Mesenchymal stem cell (in vitro differentiated cells and primary cell): ENCODE measurements around the gene UBTD1.
"Not testable (repeated sequence)": the region's sequence is repeated elsewhere in the genome, so short reads cannot be mapped to it uniquely, and the experiment has no call there.

Experiments used
- DNase-seq: peaks from one replicate; pipeline ENCODE4 v3.0.0-alpha.2; 2013
- H2AFZ ChIP-seq: one replicate; pipeline ENCODE4 v1.6.1; 2013; ENCODE audit warnings: low read depth, mild to moderate bottlenecking, control low read depth, inconsistent platforms, low read length, moderate library complexity
- H2AK5ac ChIP-seq: 2 replicates; pipeline ENCODE4 v1.6.1; 2013; ENCODE audit warnings: low read length, moderate library complexity, mild to moderate bottlenecking, inconsistent platforms; ENCODE audit not compliant: severe bottlenecking
- H2BK120ac ChIP-seq: one replicate; pipeline ENCODE4 v1.6.1; 2013; ENCODE audit warnings: low read depth, mild to moderate bottlenecking, inconsistent platforms, low read length, moderate library complexity
- H2BK12ac ChIP-seq, 2 experiments: one replicate each; pipeline ENCODE4 v1.6.1; 2013; ENCODE audit warnings: inconsistent platforms in 2 of 2, low read length in 2 of 2, mild to moderate bottlenecking in 2 of 2, moderate library complexity in 2 of 2, control low read depth in 1 of 2
- H2BK15ac ChIP-seq: one replicate; pipeline ENCODE4 v1.6.1; 2013; ENCODE audit warnings: mild to moderate bottlenecking, low read depth, inconsistent platforms; ENCODE audit not compliant: poor library complexity, severe bottlenecking
- H2BK5ac ChIP-seq: 2 replicates; pipeline ENCODE4 v1.6.1; 2013; ENCODE audit warnings: low read depth, mild to moderate bottlenecking, low read length, control low read depth, inconsistent platforms; ENCODE audit not compliant: poor library complexity, severe bottlenecking
- H3K14ac ChIP-seq, 2 experiments: one replicate each; pipeline ENCODE4 v1.6.1; 2013; ENCODE audit warnings: inconsistent platforms in 2 of 2, low read length in 2 of 2, control low read depth in 1 of 2, mild to moderate bottlenecking in 1 of 2, moderate library complexity in 1 of 2
- H3K18ac ChIP-seq, 2 experiments: one replicate each; pipeline ENCODE4 v1.6.1; 2013; ENCODE audit warnings: inconsistent platforms in 2 of 2, low read length in 2 of 2, control low read depth in 1 of 2, low read depth in 1 of 2, mild to moderate bottlenecking in 1 of 2
- H3K23ac ChIP-seq, 2 experiments: one replicate each; pipeline ENCODE4 v1.6.1; 2013; ENCODE audit warnings: inconsistent platforms in 2 of 2, low read length in 2 of 2, mild to moderate bottlenecking in 2 of 2, moderate library complexity in 2 of 2, control low read depth in 1 of 2
- H3K27ac ChIP-seq: 2 replicates; pipeline ENCODE4 v1.5.1; 2013; ENCODE audit warnings: mild to moderate bottlenecking, moderate library complexity, low read length, control low read depth, inconsistent platforms; ENCODE audit not compliant: poor library complexity, severe bottlenecking
- H3K27me3 ChIP-seq, 2 experiments: 2 replicates each; pipeline versions ENCODE4 v1.6.1 to v1.7.0; 2013; ENCODE audit warnings: low read length in 2 of 2, mild to moderate bottlenecking in 2 of 2, moderate library complexity in 2 of 2, control low read depth in 1 of 2, inconsistent platforms in 1 of 2; ENCODE audit not compliant: control insufficient read depth in 1 of 2, insufficient read depth in 1 of 2
- H3K36me3 ChIP-seq, 2 experiments: 2 replicates each; pipeline versions ENCODE4 v1.6.1 to v1.7.0; 2013; ENCODE audit warnings: low read length in 2 of 2, control low read depth in 1 of 2, inconsistent platforms in 1 of 2, low read depth in 1 of 2, mild to moderate bottlenecking in 1 of 2; ENCODE audit not compliant: insufficient read depth in 2 of 2, control insufficient read depth in 1 of 2
- H3K4ac ChIP-seq, 2 experiments: one replicate each; pipeline ENCODE4 v1.6.1; 2013; ENCODE audit warnings: inconsistent platforms in 2 of 2, low read length in 2 of 2, mild to moderate bottlenecking in 2 of 2, moderate library complexity in 2 of 2, control low read depth in 1 of 2, low read depth in 1 of 2
- H3K4me1 ChIP-seq: 2 replicates; pipeline ENCODE4 v1.6.1; 2013; ENCODE audit warnings: low read depth, low read length, control low read depth; ENCODE audit not compliant: control insufficient read depth, insufficient read depth
- H3K4me2 ChIP-seq: 2 replicates; pipeline ENCODE4 v1.6.1; 2013; ENCODE audit warnings: low read length, mild to moderate bottlenecking, inconsistent platforms; ENCODE audit not compliant: poor library complexity, severe bottlenecking
- H3K4me3 ChIP-seq, 2 experiments: 2 replicates each; pipeline versions ENCODE4 v1.5.1 to v1.7.0; 2013; ENCODE audit warnings: low read length in 2 of 2, mild to moderate bottlenecking in 2 of 2, control low read depth in 1 of 2, low read depth in 1 of 2; ENCODE audit not compliant: insufficient read depth in 1 of 2
- H3K79me1 ChIP-seq: replicated peaks from 2 replicates; pipeline ENCODE4 v1.6.1; 2013; ENCODE audit warnings: mild to moderate bottlenecking, control low read depth, low read length, inconsistent platforms; ENCODE audit not compliant: poor library complexity, severe bottlenecking
- H3K9ac ChIP-seq: 2 replicates; pipeline ENCODE4 v1.7.0; 2013; ENCODE audit warnings: mild to moderate bottlenecking, low read length, moderate library complexity
- H3K9me3 ChIP-seq: 2 replicates; pipeline ENCODE4 v1.7.0; 2013; ENCODE audit warnings: mild to moderate bottlenecking, low read length; ENCODE audit not compliant: control insufficient read depth
- H4K8ac ChIP-seq: one replicate; pipeline ENCODE4 v1.6.1; 2013; ENCODE audit warnings: inconsistent platforms, mild to moderate bottlenecking, low read length, moderate library complexity
- H4K91ac ChIP-seq: one replicate; pipeline ENCODE4 v1.6.1; 2013; ENCODE audit warnings: mild to moderate bottlenecking, low read length, inconsistent platforms
- WGBS: methylation state at CpG from one replicate; pipeline ENCODE4 v1.1.7; 2013; ENCODE audit warnings: mixed read lengths; 5-methylcytosine and 5-hydroxymethylcytosine counted together

Gene UBTD1

DNA sequence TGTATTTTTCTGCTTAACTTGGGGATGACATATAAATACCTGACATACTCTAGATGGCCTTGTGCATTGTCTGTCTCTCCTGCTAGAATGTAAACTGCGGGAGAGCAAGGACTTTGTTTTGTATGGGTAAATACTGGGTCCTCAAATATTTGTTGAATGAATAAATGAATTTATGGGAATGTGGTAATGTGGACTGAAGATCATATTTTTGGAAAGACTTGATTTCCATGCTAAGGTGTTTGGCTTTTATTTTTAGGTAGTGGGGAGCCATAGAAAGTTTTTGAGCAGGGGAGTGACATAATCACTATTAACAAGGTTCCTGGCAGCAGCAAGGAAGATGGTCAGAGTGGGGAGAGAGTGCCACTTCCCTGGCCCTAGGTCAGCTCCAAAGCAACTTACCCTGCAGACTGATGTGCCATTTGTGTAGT lies 27.0 kb downstream of the UBTD1 start:
- H2BK120ac ChIP-seq: no peak overlapping the region
- H2AK5ac ChIP-seq: no peak overlapping the region
- H2BK12ac ChIP-seq: no peak overlapping the region
- no peaks in the 10 kb centered on the region for H3K9me3 ChIP-seq
- no peak overlapping the region for H4K91ac ChIP-seq
- H3K4me2 ChIP-seq: no peak overlapping the region
- H3K79me1 ChIP-seq: peaks cover 30% of the 10 kb centered on the region
- no peak overlapping the region for H2BK5ac ChIP-seq
- H3K23ac ChIP-seq: no peak overlapping the region
- no peak overlapping the region for H3K14ac ChIP-seq
- no peak overlapping the region for H3K9ac ChIP-seq
- H3K4ac ChIP-seq: no peak overlapping the region
- WGBS: 96% methylated on average over 1 of the region's 1 CpG
- H3K4me1 ChIP-seq: peaks cover 8% of the 10 kb centered on the region
- no peaks in the 10 kb centered on the region for H3K27me3 ChIP-seq
- no peak overlapping the region for H2AFZ ChIP-seq
- H2BK15ac ChIP-seq: no peak overlapping the region
- no peak overlapping the region for H3K27ac ChIP-seq
- H3K4me3 ChIP-seq: no peak overlapping the region
- no peak overlapping the region for H3K18ac ChIP-seq
- H4K8ac ChIP-seq: no peak overlapping the region
- DNase-seq: no peak
- H3K36me3 ChIP-seq: peaks cover 0 to 9% of the 10 kb centered on the region in 2 experiments

DNA sequence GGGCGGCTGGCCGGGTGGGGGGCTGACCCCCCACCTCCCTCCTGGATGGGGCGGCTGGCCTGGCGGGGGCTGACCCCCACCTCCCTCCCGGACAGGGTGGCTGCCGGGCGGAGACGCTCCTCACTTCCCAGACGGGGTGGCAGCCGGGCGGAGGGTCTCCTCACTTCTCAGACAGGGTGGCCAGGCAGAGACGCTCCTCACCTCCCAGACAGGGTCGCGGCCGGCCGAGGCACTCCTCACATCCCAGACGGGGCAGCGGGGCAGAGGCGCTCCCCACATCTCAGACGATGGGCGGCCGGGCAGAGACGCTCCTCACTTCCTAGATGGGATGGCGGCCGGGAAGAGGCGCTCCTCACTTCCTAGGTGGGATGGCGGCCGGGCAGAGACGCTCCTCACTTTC lies 30.2 kb downstream of the UBTD1 start:
- 96% methylated on average over 11 of the region's 29 CpGs for WGBS
- not testable (repeated sequence) for H3K27me3 ChIP-seq, H3K14ac ChIP-seq, H2AFZ ChIP-seq, H2BK15ac ChIP-seq, H2BK12ac ChIP-seq, H3K23ac ChIP-seq, H3K9ac ChIP-seq, H4K8ac ChIP-seq, H3K27ac ChIP-seq, H3K4me2 ChIP-seq, H3K36me3 ChIP-seq, H2BK120ac ChIP-seq, H4K91ac ChIP-seq, H2AK5ac ChIP-seq, H2BK5ac ChIP-seq, H3K9me3 ChIP-seq, H3K4me3 ChIP-seq, H3K18ac ChIP-seq, DNase-seq, H3K4ac ChIP-seq
- Histone ChIP-seq H3K79me1 (peaks cover 15% of the 10 kb centered on the region), H3K4me1 (peaks cover 29% of the 10 kb centered on the region)

DNA sequence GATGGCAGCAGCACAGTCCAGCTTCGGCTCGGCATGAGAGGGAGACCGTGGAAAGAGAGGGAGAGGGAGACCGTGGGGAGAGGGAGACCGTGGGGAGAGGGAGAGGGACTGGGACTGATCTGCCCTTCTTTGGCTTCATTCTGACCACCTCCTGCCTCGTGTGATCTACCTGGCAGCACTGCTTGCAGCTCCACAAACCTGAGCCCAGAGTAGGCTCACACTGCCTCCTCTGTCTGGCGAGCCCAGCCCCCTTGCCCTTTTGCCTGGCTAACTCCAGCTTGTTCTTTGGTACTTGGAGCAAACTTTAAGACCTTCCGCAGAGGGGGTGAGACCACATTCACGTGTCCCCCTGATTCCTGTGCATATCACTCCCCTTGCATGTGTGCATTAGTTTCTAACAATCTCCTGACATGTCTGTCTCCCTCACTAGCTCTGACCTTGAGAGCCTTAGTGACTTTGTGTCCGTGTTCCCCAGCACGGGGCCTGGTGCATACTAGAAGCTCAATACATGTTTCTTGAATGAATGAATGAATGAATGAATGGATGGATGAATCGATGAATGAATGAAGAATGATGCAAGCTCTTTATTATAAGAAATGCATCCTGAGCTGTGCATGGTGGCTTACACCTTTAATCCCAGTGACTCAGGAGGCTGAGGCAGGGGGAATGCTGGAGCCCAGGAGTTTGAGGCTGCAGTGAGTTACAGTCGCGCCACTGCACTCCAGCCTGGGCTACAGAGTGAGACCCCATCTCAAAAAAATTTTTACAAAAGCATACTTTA lies 31.2 kb downstream of the UBTD1 start:
- Histone ChIP-seq H3K9me3 (no peaks in the 10 kb centered on the region), H2AFZ (no peak overlapping the region), H3K4me1 (peaks cover 34% of the 10 kb centered on the region), H2BK15ac (peak overlapping the region; percentile 5), H3K4ac (no peak overlapping the region), H4K91ac (no peak overlapping the region), H2AK5ac (no peak overlapping the region), H3K4me2 (no peak overlapping the region), H4K8ac (no peak overlapping the region), H3K9ac (no peak overlapping the region), H3K79me1 (peaks cover 15% of the 10 kb centered on the region), H2BK120ac (no peak overlapping the region), H3K36me3 (no peaks in the 10 kb centered on the region), H3K27me3 (no peaks in the 10 kb centered on the region), H3K4me3 (no peak overlapping the region), H3K23ac (no peak overlapping the region), H2BK5ac (no peak overlapping the region), H3K27ac (no peak overlapping the region), H3K14ac (no peak overlapping the region), H3K18ac (no peak overlapping the region), H2BK12ac (no peak overlapping the region)
- 95% methylated on average over 10 of the region's 14 CpGs for WGBS
- no peak for DNase-seq

DNA sequence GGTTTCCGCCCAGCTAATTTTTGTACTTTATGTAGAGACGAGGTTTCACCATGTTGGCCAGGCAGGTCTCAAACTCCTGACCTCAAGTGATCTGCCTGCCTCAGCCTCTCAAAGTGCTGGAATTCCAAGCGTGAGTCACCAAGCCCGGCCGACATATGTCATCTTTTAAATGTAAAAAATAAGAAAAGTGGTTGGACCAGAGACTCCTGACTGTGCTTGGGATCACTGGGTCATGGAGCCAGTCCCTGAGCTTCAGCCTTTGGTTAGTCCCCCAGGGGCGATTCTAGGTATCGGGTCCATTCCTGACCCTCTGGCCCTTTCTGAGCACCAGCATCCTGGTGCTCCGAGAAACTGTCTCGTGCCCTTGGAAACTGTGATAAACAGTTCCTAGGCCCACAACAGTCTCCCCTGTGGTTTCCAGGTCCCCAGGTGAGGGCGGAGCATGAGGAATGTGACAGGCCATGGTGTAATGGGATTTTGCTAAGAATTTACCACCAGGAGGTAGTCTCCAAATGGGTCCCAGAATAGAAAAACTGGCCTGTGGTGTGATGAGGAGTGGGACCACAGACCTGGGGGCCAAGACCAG lies 32.8 kb downstream of the UBTD1 start:
- Histone ChIP-seq H4K91ac (peak overlapping the region; percentile 0), H2BK5ac (no peak overlapping the region), H3K27ac (peak overlapping the region; percentile 27), H3K9me3 (no peaks in the 10 kb centered on the region), H4K8ac (peak overlapping the region; percentile 8), H3K4me1 (peaks cover 34% of the 10 kb centered on the region), H3K23ac (no peak overlapping the region), H3K36me3 (no peaks in the 10 kb centered on the region), H3K18ac (peak overlapping the region; percentile 23 to 67), H3K14ac (no peak overlapping the region), H3K4me2 (no peak overlapping the region), H3K9ac (peak overlapping the region; percentile 11), H3K4ac (no peak overlapping the region), H3K79me1 (peaks cover 21% of the 10 kb centered on the region), H2BK12ac (peak overlapping the region in 1 of 2 experiments; percentile 37), H3K27me3 (no peaks in the 10 kb centered on the region), H2AFZ (no peak overlapping the region), H2BK15ac (no peak overlapping the region), H2AK5ac (peak overlapping the region; percentile 31), H3K4me3 (no peak overlapping the region), H2BK120ac (no peak overlapping the region)
- 48% methylated on average over 10 of the region's 10 CpGs for WGBS
- peak; percentile 73 for DNase-seq
